Parathyroid adenoma (tissue), 2 donors: ENCODE results near the gene DNM1.

Source experiments
- H2AFZ ChIP-seq: fragments of 300-600 bp; sonication (generic); one replicate; pipeline ENCODE4 v1.7.0; 2017; ENCODE audit warnings: antibody characterized with exemption, mild to moderate bottlenecking
- H3K27ac ChIP-seq: fragments of 300-600 bp; sonication (generic); one replicate; pipeline ENCODE4 v1.7.0; 2017
- H3K27me3 ChIP-seq: fragments of 300-600 bp; sonication (generic); one replicate; pipeline ENCODE4 v1.7.0; 2017; ENCODE audit warnings: low read length; ENCODE audit not compliant: control insufficient read depth, insufficient read depth
- H3K36me3 ChIP-seq: fragments of 300-600 bp; sonication (generic); one replicate; pipeline ENCODE4 v1.7.0; 2017; ENCODE audit warnings: low read length; ENCODE audit not compliant: control insufficient read depth, insufficient read depth
- H3K4me1 ChIP-seq: fragments of 300-600 bp; sonication (generic); one replicate; pipeline ENCODE4 v1.7.0; 2017; ENCODE audit warnings: control low read depth
- H3K4me2 ChIP-seq: fragments of 300-600 bp; sonication (generic); one replicate; pipeline ENCODE4 v1.7.0; 2017; ENCODE audit warnings: low read length
- H3K4me3 ChIP-seq: fragments of 300-600 bp; sonication (generic); one replicate; pipeline ENCODE4 v1.7.0; 2017; ENCODE audit warnings: low read depth, low read length
- H3K79me2 ChIP-seq: fragments of 300-600 bp; sonication (generic); one replicate; pipeline ENCODE4 v1.7.0; 2017; ENCODE audit warnings: control low read depth
- H3K9ac ChIP-seq: fragments of 300-600 bp; sonication (generic); one replicate; pipeline ENCODE4 v1.7.0; 2017; ENCODE audit warnings: mild to moderate bottlenecking
- H3K9me3 ChIP-seq: fragments of 300-600 bp; sonication (generic); one replicate; pipeline ENCODE4 v1.7.0; 2017; ENCODE audit warnings: low read length; ENCODE audit not compliant: control insufficient read depth
- CTCF ChIP-seq: fragments of 300-600 bp; sonication (generic); IDR thresholded peaks from one replicate; pipeline ENCODE4 v1.7.0; 2017; ENCODE audit warnings: antibody characterized with exemption, mild to moderate bottlenecking
- donor health status: primary hyperparathyroidism.

DNM1 gene

GRCh38 chr9:128192601-128193371 is 10.4 kb upstream of the DNM1 start:
- peak overlapping the region; percentile 37 for H3K4me3 ChIP-seq
- H3K9me3 ChIP-seq: no peaks in the 10 kb centered on the region
- no peaks in the 10 kb centered on the region for H3K4me1 ChIP-seq
- H3K27ac ChIP-seq: no peak overlapping the region
- no peaks in the 10 kb centered on the region for H3K79me2 ChIP-seq
- no peak for TF ChIP-seq CTCF
- peak overlapping the region; percentile 38 for H3K4me2 ChIP-seq
- H3K9ac ChIP-seq: no peak overlapping the region
- no peaks in the 10 kb centered on the region for H3K36me3 ChIP-seq
- peak overlapping the region; percentile 38 for H2AFZ ChIP-seq
- H3K27me3 ChIP-seq: no peaks in the 10 kb centered on the region

GRCh38 chr9:128193469-128194096 is 9.6 kb upstream of the DNM1 start:
- no peak overlapping the region for H3K9ac ChIP-seq

DNA sequence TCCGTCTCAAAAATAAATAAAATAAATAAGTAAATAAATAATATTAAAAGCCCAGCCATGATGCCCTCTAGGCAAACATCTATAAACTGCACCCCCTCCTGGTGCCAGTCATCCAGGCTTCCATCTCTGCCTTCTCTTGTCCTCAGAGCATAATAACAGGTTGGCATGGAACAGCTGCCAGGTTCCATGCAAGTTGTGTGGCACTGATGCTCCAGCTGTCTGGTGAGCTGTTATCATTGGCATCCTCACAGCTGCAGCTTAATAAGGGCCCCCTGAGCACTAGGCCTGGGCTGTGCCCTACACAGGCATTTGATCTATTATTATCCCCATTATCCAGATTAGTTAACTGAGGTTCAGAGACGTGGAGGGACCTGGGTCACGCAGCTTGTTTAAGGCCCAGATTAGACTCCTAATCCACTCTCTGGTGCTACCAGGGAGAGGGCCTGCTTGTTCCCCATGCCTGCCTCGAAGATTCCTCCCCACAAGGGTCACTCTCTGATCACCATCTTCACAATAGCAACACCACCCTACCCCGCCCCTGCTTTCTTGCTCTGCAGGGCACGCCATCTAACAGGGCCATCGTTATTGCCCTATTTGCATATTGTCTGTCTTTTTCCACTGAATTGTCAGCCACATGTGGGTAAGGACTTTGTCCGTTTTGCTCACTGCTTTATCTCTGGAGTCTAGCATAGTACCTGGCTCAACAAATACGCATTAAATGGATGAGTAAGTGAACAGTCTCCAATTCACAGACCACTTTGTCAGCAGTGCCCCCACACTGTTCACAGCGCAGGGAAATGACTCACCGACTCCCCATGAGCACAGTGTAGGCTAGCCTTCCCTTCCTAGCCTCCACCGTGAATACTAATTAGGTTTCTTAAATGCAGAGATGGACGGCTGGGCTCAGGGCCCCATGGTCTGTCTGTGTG is 1.5 kb upstream of the DNM1 start:
- H3K9me3 ChIP-seq: no peaks in the 10 kb centered on the region
- no peaks in the 10 kb centered on the region for H3K27me3 ChIP-seq
- no peak for TF ChIP-seq CTCF
- no peak overlapping the region for H3K9ac ChIP-seq
- no peak overlapping the region for H3K4me3 ChIP-seq
- H3K36me3 ChIP-seq: no peaks in the 10 kb centered on the region
- H3K4me1 ChIP-seq: no peaks in the 10 kb centered on the region
- no peak overlapping the region for H2AFZ ChIP-seq
- H3K4me2 ChIP-seq: no peak overlapping the region
- H3K27ac ChIP-seq: no peak overlapping the region
- no peaks in the 10 kb centered on the region for H3K79me2 ChIP-seq

More at GRCh38 chr9:128193469-128194096, 9.6 kb upstream of the DNM1 start:
- no peak overlapping the region for H3K27ac ChIP-seq
- no peaks in the 10 kb centered on the region for H3K9me3 ChIP-seq
- H2AFZ ChIP-seq: no peak overlapping the region
- H3K4me1 ChIP-seq: no peaks in the 10 kb centered on the region
- no peaks in the 10 kb centered on the region for H3K79me2 ChIP-seq
- H3K36me3 ChIP-seq: no peaks in the 10 kb centered on the region
- no peak overlapping the region for H3K4me2 ChIP-seq
- no peaks in the 10 kb centered on the region for H3K27me3 ChIP-seq
- H3K4me3 ChIP-seq: no peak overlapping the region
- no peak for TF ChIP-seq CTCF

GRCh38 chr9:128202648-128203023 is 543 bp upstream of the DNM1 start:
- Histone ChIP-seq H3K4me1 (no peaks in the 10 kb centered on the region), H3K27ac (no peak overlapping the region), H3K4me3 (no peak overlapping the region), H2AFZ (peak overlapping the region; percentile 58), H3K9me3 (no peaks in the 10 kb centered on the region), H3K36me3 (no peaks in the 10 kb centered on the region), H3K9ac (no peak overlapping the region), H3K4me2 (no peak overlapping the region), H3K27me3 (no peaks in the 10 kb centered on the region), H3K79me2 (no peaks in the 10 kb centered on the region)
- no peak for TF ChIP-seq CTCF
